SU-DHL-6 (cell line): ENCODE results near the gene MAPK8.

Experiments
- H2AFZ ChIP-seq: fragments of 200-600 bp; sonication (generic); 2 replicates; pipeline ENCODE4 v1.6.1; 2014; ENCODE audit warnings: low read depth, mild to moderate bottlenecking, moderate library complexity, mixed read lengths, antibody characterized with exemption, low read length; ENCODE audit not compliant: severe bottlenecking
- H3F3A ChIP-seq: fragments of 200-600 bp; shearing (Covaris generic); 2 replicates; pipeline ENCODE4 v1.6.0; 2016; ENCODE audit warnings: antibody characterized with exemption, mild to moderate bottlenecking; ENCODE audit not compliant: insufficient read depth
- H3K27ac ChIP-seq: fragments of 200-600 bp; sonication (generic); 2 replicates; pipeline ENCODE4 v1.5.1; 2016; ENCODE audit warnings: low read depth, mild to moderate bottlenecking, low read length, moderate library complexity, mixed read lengths
- H3K27me3 ChIP-seq: fragments of 200-600 bp; sonication (generic), shearing (Covaris generic); 2 replicates; pipeline ENCODE4 v1.6.0; 2014; ENCODE audit warnings: mild to moderate bottlenecking, low read length
- H3K36me3 ChIP-seq: fragments of 200-600 bp; sonication (generic); 2 replicates; pipeline ENCODE4 v1.6.1; 2014; ENCODE audit warnings: mild to moderate bottlenecking, low read length, mixed read lengths
- H3K4me2 ChIP-seq: fragments of 300-600, 200-600 bp; shearing (Covaris generic), sonication (generic); 2 replicates; pipeline ENCODE4 v1.6.0; 2014; ENCODE audit warnings: low read length, low read depth, mild to moderate bottlenecking; ENCODE audit not compliant: poor library complexity, severe bottlenecking
- H3K4me3 ChIP-seq: fragments of 200-600 bp; sonication (generic); 2 replicates; pipeline ENCODE4 v1.5.1; 2014; ENCODE audit warnings: antibody characterized with exemption, low read length, mild to moderate bottlenecking, mixed read lengths; ENCODE audit not compliant: insufficient read depth, poor library complexity, severe bottlenecking
- H3K79me2 ChIP-seq: fragments of 200-600 bp; sonication (generic); 2 replicates; pipeline ENCODE4 v1.6.1; 2014; ENCODE audit warnings: mild to moderate bottlenecking, low read length, moderate library complexity; ENCODE audit not compliant: insufficient read depth
- H3K9ac ChIP-seq: fragments of 200-600 bp; sonication (generic); 2 replicates; pipeline ENCODE4 v1.7.0; 2014; ENCODE audit warnings: mild to moderate bottlenecking, low read length
- H3K9me2 ChIP-seq: fragments of 200-600 bp; sonication (generic); replicated peaks from 2 replicates; pipeline ENCODE4 v1.6.1; 2014; ENCODE audit warnings: low read length; ENCODE audit not compliant: insufficient read depth
- H3K9me3 ChIP-seq: fragments of 200-600 bp; sonication (generic); 2 replicates; pipeline ENCODE4 v1.6.1; 2014; ENCODE audit warnings: low read length, mixed read lengths; ENCODE audit not compliant: insufficient read depth
- H4K20me1 ChIP-seq: fragments of 200-600 bp; sonication (generic); 2 replicates; pipeline ENCODE4 v1.6.1; 2014; ENCODE audit warnings: low read depth, mild to moderate bottlenecking, antibody characterized with exemption, low read length, moderate library complexity, mixed read lengths
- EZH2phosphoT487 ChIP-seq: fragments of 200-600 bp; sonication (generic), shearing (Covaris generic); conservative IDR thresholded peaks from 2 replicates; pipeline ENCODE4 v1.6.1; 2018; ENCODE audit warnings: mild to moderate bottlenecking, antibody characterized with exemption, low read length, moderate library complexity, mixed read lengths
- TF ChIP-seq, protein P1 (sequence below): fragments of 200-600 bp; sonication (generic); IDR thresholded peaks from one replicate; pipeline ENCODE4 v1.5.1; 2017; ENCODE audit warnings: antibody characterized with exemption, mild to moderate bottlenecking, low read length, moderate library complexity; ENCODE audit not compliant: insufficient read depth, poor library complexity, severe bottlenecking

MAPK8 gene

DNA sequence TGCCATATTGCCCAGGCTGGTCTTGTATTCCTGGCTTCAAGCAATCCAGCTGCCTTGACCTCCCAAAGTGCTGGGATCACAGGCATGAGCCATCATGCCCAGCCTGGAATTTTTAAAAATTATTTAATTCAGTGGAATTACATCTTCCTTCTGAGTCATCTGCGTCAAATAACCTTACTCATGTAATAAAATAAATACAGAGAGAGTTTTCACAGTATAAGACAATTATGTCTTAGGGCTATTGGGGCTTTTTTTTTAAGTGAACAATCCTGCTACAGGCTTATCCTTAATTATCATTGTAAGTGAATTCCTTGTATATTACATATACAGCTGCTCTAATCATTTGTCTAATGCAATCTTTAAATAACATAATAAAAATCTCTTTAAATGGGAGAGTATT lies 108.3 kb downstream of the MAPK8 start:
- no peaks in the 10 kb centered on the region for H3K36me3 ChIP-seq
- no peak overlapping the region for H3K4me3 ChIP-seq
- no peaks in the 10 kb centered on the region for H3K27me3 ChIP-seq
- no peaks in the 10 kb centered on the region for H3K9me2 ChIP-seq
- H3K9ac ChIP-seq: no peak overlapping the region
- H3K27ac ChIP-seq: no peak overlapping the region
- H3F3A ChIP-seq: no peaks in the 10 kb centered on the region
- 0 out of 2 replicates have a peak, but pooled peaks cover 3% of the 10 kb centered on the region for H3K9me3 ChIP-seq
- H3K4me2 ChIP-seq: no peak overlapping the region
- no peaks in the 10 kb centered on the region for H3K79me2 ChIP-seq
- no peaks in the 10 kb centered on the region for H4K20me1 ChIP-seq
- no peak overlapping the region for H2AFZ ChIP-seq
- TF ChIP-seq EZH2phosphoT487: no peak
- TF ChIP-seq, protein P1, sequence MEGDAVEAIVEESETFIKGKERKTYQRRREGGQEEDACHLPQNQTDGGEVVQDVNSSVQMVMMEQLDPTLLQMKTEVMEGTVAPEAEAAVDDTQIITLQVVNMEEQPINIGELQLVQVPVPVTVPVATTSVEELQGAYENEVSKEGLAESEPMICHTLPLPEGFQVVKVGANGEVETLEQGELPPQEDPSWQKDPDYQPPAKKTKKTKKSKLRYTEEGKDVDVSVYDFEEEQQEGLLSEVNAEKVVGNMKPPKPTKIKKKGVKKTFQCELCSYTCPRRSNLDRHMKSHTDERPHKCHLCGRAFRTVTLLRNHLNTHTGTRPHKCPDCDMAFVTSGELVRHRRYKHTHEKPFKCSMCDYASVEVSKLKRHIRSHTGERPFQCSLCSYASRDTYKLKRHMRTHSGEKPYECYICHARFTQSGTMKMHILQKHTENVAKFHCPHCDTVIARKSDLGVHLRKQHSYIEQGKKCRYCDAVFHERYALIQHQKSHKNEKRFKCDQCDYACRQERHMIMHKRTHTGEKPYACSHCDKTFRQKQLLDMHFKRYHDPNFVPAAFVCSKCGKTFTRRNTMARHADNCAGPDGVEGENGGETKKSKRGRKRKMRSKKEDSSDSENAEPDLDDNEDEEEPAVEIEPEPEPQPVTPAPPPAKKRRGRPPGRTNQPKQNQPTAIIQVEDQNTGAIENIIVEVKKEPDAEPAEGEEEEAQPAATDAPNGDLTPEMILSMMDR: no peak

DNA sequence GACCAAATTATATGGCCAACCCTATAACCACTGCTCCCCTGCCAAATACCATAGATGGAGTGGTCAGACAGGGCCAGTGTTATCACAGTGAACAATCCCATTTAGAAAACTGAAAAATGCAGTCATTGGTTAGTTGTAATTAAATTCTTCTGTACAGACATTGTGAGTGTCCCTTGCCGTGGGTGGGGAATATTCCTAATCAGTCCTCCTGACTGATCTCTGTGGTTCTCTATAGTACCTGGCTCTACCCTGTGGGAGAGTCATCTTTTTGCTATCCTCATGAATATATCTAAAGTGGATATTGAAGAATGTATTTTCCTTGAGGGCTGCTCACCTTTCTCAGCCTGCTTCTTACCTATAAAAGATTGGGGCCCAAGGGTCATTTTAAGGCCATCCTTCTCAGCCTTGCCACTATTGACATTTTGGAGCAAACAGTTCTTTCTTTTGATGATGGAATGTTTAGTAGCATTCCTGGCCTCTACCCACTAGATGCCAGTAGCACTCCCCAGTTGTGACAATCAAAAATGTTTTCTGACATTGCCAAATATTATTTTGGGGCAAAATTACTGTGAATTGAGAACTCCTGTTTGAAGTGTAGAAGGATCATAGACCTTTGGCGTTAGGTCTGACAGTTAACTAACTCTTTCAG lies 110.2 kb downstream of the MAPK8 start:
- Histone ChIP-seq H3K36me3 (no peaks in the 10 kb centered on the region), H3K4me2 (no peak overlapping the region), H3K27me3 (no peaks in the 10 kb centered on the region), H3K79me2 (no peaks in the 10 kb centered on the region), H3K9me3 (0 out of 2 replicates have a peak, but pooled peaks cover 3% of the 10 kb centered on the region), H3K9me2 (no peaks in the 10 kb centered on the region), H3K4me3 (no peak overlapping the region), H3F3A (no peaks in the 10 kb centered on the region), H3K27ac (no peak overlapping the region), H2AFZ (no peak overlapping the region), H4K20me1 (no peaks in the 10 kb centered on the region), H3K9ac (no peak overlapping the region)
- TF ChIP-seq, protein P1: no peak
- TF ChIP-seq EZH2phosphoT487: no peak

DNA sequence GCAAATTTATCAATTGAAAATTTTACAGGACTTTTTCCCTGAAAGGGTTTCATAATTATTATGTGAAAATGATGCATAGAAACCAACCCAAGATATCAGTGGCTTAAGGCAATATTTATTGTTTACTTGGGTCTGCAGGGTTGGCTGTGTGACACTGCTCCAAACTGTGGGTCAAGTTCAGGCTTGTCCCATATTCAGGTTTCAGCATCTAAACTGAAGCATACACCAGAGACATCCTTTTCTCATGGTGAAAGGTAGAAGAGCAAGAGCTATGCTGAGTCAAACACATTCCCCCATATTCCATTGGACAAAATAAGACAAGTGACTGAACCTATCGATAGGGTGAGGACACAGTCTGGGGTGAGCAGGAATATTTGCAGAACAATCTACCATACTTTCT lies 110.9 kb downstream of the MAPK8 start:
- H3F3A ChIP-seq: no peaks in the 10 kb centered on the region
- H2AFZ ChIP-seq: no peak overlapping the region
- no peak overlapping the region for H3K4me3 ChIP-seq
- H3K27ac ChIP-seq: no peak overlapping the region
- TF ChIP-seq EZH2phosphoT487: no peak
- TF ChIP-seq, protein P1: no peak
- H3K79me2 ChIP-seq: no peaks in the 10 kb centered on the region
- no peaks in the 10 kb centered on the region for H3K36me3 ChIP-seq
- no peak overlapping the region for H3K4me2 ChIP-seq
- H3K9me2 ChIP-seq: no peaks in the 10 kb centered on the region
- no peaks in the 10 kb centered on the region for H3K27me3 ChIP-seq
- no peak overlapping the region for H3K9ac ChIP-seq
- 0 out of 2 replicates have a peak, but pooled peaks cover 3% of the 10 kb centered on the region for H3K9me3 ChIP-seq
- no peaks in the 10 kb centered on the region for H4K20me1 ChIP-seq
